HUES6 (cell line): Measurements from ENCODE around the gene CEP120.
"Not testable (repeated sequence)": the region's sequence is repeated elsewhere in the genome, so short reads cannot be mapped to it uniquely, and the experiment has no call there.

Experiments used
- H3K27ac ChIP-seq: 2 replicates; pipeline ENCODE4 v1.7.0; 2013; ENCODE audit warnings: low read depth, mild to moderate bottlenecking, low read length, inconsistent platforms
- H3K27me3 ChIP-seq: 2 replicates; pipeline ENCODE4 v1.6.1; 2013; ENCODE audit warnings: low read length; ENCODE audit not compliant: control insufficient read depth, insufficient read depth
- H3K36me3 ChIP-seq: 2 replicates; pipeline ENCODE4 v1.6.1; 2013; ENCODE audit warnings: low read length; ENCODE audit not compliant: control insufficient read depth, insufficient read depth
- H3K4me1 ChIP-seq: 2 replicates; pipeline ENCODE4 v1.6.1; 2013; ENCODE audit warnings: low read length; ENCODE audit not compliant: control insufficient read depth, insufficient read depth
- H3K4me3 ChIP-seq: 2 replicates; pipeline ENCODE4 v1.5.1; 2013; ENCODE audit warnings: low read depth, low read length
- H3K9ac ChIP-seq: one replicate; pipeline ENCODE4 v1.6.1; 2013; ENCODE audit warnings: mild to moderate bottlenecking, low read length
- H3K9me3 ChIP-seq: 2 replicates; pipeline ENCODE4 v1.6.1; 2013; ENCODE audit warnings: low read depth, low read length; ENCODE audit not compliant: control insufficient read depth, insufficient read depth

CEP120 gene

DNA sequence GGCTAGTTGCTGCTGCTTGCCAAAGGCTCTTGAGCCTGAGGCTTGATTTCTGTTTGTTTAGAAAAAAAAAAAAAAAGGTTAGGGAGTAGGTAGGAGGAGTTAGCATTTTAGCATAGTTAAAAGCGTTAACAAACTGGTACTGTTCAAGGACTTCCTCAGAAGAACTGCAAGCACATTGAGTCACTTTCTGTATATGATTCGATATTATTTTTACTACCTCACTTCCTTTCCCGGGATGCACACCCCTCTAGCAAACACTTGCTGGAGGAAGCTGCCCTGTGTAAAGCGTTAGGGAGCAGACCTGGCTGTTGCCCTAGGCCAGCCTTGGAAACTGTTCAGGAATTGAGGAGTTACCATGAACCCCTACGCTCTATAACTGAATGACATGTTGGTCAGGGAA is 15.7 kb upstream of the CEP120 start:
- no peak overlapping the region for H3K4me3 ChIP-seq
- H3K4me1 ChIP-seq, result peaks cover 11% of the 10 kb centered on the region
- no peaks in the 10 kb centered on the region for H3K9me3 ChIP-seq
- no peak overlapping the region for H3K9ac ChIP-seq
- no peak overlapping the region for H3K27ac ChIP-seq
- no peaks in the 10 kb centered on the region for H3K36me3 ChIP-seq
- no peaks in the 10 kb centered on the region for H3K27me3 ChIP-seq

DNA sequence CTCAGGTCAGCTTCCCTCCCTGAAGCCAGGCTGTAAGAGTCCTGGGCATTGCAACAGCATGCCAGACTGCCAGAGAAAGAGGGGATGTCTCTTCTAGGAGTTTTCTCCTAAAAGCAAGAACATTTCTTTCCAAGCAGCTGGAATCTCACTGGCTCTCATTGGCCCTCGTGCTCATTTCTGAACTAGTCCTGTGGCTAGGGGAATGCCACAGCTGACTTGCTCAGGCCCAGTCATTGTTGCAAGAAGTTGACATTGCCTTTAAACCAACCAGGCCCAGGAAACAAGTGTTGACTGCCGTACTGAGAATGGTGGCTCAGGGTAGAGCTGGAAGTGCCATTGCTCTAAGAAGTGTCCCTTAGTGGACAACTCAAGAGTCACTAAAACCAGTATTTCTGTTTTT is 15.0 kb upstream of the CEP120 start:
- Histone ChIP-seq H3K4me3 (no peak overlapping the region), H3K4me1 (peaks cover 11% of the 10 kb centered on the region), H3K36me3 (no peaks in the 10 kb centered on the region), H3K27me3 (no peaks in the 10 kb centered on the region), H3K9me3 (no peaks in the 10 kb centered on the region), H3K9ac (no peak overlapping the region), H3K27ac (no peak overlapping the region)

DNA sequence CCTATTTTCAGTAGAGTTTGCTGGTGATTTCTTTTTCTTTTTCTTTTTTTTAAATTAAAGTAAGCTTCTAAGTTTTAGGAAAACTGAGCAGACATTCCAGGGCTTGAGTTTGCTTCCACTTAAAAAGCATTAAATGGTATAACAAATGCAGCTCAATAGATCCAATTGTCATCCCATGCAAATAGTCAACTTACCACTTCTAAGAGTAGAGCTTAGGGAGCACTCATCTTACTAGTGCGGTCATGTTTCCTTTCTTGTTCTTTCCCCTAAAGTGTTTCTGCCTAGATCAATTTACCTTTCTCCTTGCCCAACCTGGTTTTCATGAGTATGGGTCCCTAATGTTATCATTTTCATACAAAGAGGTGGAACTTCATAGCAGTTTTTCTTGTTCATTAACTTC is 13.0 kb upstream of the CEP120 start:
- H3K4me1 ChIP-seq, result peaks cover 11% of the 10 kb centered on the region
- no peaks in the 10 kb centered on the region for H3K9me3 ChIP-seq
- H3K27me3 ChIP-seq, result no peaks in the 10 kb centered on the region
- no peak overlapping the region for H3K27ac ChIP-seq
- H3K9ac ChIP-seq, result no peak overlapping the region
- H3K4me3 ChIP-seq, result no peak overlapping the region
- no peaks in the 10 kb centered on the region for H3K36me3 ChIP-seq

DNA sequence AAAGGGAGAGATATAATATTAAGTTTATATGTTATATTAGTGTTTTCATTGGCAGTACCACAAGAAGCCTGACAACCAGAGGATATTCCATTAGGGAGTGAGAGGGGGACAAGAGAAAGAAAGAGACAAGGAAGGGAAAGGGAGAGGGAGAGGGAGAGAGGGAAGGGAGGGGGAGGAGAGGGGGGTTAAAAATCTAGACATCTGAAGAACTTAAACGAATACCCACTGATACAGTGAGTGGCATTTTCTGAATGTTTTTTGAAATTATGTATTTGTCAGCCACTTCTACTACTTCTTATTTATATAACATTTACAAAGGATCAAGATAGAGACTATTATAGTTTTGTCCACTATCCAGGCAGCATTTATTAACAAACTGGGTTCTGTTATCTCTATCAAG is 11.6 kb upstream of the CEP120 start:
- no peak overlapping the region for H3K27ac ChIP-seq

DNA sequence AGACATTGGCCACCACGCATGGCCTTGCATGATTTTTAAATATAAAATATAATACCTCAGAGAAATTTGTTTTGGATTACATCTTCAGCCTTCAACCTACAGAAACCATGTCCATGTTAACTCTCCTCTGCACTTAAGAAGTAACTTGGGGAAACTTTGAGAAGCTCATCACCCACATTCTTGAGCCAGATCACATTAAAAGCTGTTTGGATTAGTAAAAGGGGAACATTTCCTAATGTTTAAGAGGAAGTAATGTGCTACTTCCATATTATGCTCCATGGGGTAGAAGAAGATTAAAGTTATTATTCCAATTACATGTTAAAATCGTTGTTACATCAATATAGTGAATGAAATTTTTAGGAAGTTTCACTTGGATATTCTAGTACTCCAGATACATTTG is 10.4 kb upstream of the CEP120 start:
- no peak overlapping the region for H3K4me3 ChIP-seq
- H3K27ac ChIP-seq, result no peak overlapping the region
- no peaks in the 10 kb centered on the region for H3K36me3 ChIP-seq
- no peaks in the 10 kb centered on the region for H3K9me3 ChIP-seq
- peaks cover 5% of the 10 kb centered on the region; the same call in 1 of the 2 replicates for H3K4me1 ChIP-seq
- no peaks in the 10 kb centered on the region for H3K27me3 ChIP-seq
- no peak overlapping the region for H3K9ac ChIP-seq

More for the DNA sequence above, 11.6 kb upstream of the CEP120 start:
- no peak overlapping the region for H3K4me3 ChIP-seq
- H3K27me3 ChIP-seq, result no peaks in the 10 kb centered on the region
- H3K9ac ChIP-seq, result no peak overlapping the region
- no peaks in the 10 kb centered on the region for H3K9me3 ChIP-seq
- peaks cover 11% of the 10 kb centered on the region for H3K4me1 ChIP-seq
- no peaks in the 10 kb centered on the region for H3K36me3 ChIP-seq

DNA sequence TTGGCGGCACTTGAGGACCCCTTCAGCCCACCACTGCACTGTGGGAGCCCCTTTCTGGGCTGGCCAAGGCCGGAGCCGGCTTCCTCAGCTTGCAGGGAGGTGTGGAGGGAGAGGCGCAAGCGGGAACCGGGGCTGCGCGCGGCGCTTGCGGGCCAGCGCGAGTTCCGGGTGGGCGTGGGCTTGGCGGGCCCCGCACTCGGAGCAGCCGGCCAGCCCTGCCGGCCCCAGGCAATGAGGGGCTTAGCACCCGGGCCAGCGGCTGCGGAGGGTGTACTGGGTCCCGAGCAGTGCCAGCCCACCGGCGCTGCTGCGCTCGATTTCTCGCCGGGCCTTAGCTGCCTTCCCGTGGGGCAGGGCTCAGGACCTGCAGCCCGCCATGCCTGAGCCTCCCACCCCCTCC is 7.2 kb upstream of the CEP120 start:
- not testable (repeated sequence) for H3K4me3 ChIP-seq, H3K9me3 ChIP-seq, H3K36me3 ChIP-seq, H3K4me1 ChIP-seq, H3K27me3 ChIP-seq, H3K9ac ChIP-seq, H3K27ac ChIP-seq

DNA sequence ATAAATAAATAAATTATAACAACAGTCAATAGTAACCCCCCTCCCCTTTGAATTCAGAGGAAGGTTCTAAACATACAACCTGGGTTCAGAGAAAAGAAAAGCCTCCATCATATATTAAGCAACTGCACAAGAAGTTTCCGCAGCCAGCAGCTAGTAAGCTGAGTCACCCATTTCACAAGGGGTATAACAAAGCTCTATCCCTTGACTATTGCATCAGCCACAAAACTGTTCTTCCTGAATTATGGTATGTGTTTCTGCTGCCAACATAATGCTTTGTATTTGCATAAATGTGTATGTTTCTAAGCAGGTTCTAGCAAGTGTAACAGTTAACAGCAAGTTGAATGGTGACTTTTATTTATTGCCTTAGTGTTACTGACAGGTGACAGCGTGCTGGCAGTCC is 6.8 kb upstream of the CEP120 start:
- Histone ChIP-seq H3K4me1 (no peaks in the 10 kb centered on the region), H3K36me3 (no peaks in the 10 kb centered on the region), H3K9me3 (no peaks in the 10 kb centered on the region), H3K4me3 (no peak overlapping the region), H3K27ac (no peak overlapping the region), H3K9ac (no peak overlapping the region), H3K27me3 (no peaks in the 10 kb centered on the region)

DNA sequence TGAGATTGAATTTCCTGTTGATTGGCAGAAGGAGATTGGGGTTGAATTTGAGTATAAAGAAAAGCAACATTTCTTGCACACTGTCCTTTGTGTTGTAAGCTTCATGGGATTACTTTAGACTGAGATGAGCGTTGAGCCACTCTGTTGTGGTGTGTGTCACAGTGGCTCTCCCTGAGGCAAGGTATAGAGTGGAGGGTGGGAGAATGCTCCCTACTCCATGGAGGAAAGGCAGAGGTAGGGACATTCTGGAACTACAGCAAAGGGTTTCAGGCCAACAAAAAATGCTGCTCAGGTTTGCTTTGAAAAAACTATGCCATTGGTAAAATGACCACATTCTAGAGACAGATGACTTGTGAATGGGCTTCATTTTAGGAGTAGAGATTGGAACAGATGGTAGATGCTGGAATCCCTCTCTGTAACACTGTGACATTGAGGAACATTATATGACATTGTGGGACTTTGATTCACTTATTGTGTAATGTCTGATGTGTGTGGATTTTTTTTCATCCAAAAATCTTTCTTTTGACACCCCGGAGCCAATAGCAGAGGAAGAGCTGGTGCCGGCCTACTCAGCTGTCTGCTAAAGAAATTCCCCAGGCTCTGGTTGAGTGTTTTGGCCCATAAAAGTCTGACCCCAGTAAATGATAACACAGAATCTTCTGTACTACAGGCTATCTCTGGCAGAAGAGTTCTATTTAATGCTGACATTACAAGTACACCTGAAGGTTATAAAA is 6.2 kb upstream of the CEP120 start:
- Histone ChIP-seq H3K36me3 (no peaks in the 10 kb centered on the region), H3K27me3 (no peaks in the 10 kb centered on the region), H3K9ac (no peak overlapping the region), H3K27ac (no peak overlapping the region), H3K4me3 (no peak overlapping the region), H3K9me3 (no peaks in the 10 kb centered on the region), H3K4me1 (no peaks in the 10 kb centered on the region)

DNA sequence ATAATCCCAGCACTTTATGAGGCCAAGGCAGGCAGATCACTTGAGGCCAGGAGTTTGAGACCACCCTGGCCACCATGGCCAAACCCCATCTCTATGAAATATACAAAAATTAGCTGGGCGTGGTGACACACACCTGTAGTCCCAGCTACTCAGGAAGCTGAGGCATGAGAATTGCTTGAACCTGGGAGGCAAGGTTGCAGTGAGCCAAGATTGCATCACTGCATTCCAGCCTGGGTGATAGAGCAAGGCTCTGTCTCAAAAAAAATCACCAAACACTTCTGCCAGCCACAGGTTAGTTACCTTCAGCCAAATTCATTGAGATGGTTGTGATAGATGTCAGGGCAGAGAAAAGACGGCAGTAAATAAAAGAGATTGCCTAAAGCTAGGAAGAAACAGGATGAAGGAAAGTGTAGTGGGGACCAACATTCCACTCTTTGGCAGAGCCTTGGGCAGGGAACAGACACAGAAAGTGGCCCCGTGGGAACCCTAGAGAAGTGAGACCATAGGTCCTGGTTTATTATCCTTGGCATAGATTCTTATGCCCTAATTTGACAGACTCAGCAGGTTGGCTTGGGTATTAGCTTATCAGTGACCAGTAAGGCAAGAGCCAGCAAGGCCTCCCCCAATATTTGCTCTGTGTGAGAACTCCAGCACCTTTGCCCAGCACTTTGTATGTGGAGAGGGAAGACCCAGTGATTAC is 5.5 kb upstream of the CEP120 start:
- no peaks in the 10 kb centered on the region for H3K36me3 ChIP-seq
- H3K27me3 ChIP-seq, result no peaks in the 10 kb centered on the region
- H3K4me3 ChIP-seq, result no peak overlapping the region
- no peaks in the 10 kb centered on the region for H3K9me3 ChIP-seq
- no peak overlapping the region for H3K9ac ChIP-seq
- H3K27ac ChIP-seq, result no peak overlapping the region
- peaks cover 4% of the 10 kb centered on the region; the same call in 1 of the 2 replicates for H3K4me1 ChIP-seq

DNA sequence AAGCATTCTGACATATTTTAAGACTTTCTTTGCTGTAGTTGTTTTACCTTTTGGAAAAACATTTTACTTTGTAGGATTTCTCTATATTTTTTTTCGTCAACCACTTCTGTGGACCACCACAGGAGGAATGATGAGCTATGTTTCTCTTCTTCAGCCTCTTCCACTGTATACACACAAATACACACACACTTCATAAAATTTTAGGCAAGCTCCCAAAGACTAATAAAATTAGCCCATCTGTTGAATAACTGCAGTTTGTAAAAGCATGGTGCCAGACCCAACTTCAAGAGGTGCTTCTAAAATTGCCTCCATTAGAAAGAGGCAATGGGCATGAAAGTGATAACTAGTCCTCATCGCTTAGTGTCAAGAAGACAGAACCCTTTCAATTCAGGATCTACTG is 4.1 kb upstream of the CEP120 start:
- Histone ChIP-seq H3K4me3 (no peak overlapping the region), H3K9ac (no peak overlapping the region), H3K9me3 (no peaks in the 10 kb centered on the region), H3K36me3 (no peaks in the 10 kb centered on the region), H3K27ac (no peak overlapping the region), H3K27me3 (no peaks in the 10 kb centered on the region), H3K4me1 (peaks cover 4% of the 10 kb centered on the region)

DNA sequence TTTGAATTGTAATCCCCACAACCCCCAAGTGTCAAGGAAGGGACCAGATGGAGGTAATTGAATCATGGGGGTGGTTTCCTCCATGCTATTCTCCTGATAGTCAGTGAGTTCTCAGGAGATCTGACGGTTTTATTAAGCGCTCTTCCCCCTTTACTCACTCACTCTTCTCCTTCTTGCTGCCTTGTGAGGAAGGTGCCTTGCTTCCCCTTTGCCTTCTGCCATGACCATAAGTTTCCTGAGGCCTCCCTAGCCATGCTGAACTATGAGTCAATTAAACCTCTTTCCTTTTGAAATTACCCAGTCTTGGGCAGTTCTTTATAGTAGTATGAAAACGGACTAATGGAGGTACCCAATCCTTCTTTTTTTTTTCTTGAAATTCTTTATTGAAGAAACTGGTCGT is 2.2 kb upstream of the CEP120 start:
- peaks cover 10% of the 10 kb centered on the region for H3K4me1 ChIP-seq

More for the DNA sequence above, 2.2 kb upstream of the CEP120 start:
- no peak overlapping the region for H3K9ac ChIP-seq
- H3K36me3 ChIP-seq, result no peaks in the 10 kb centered on the region
- no peaks in the 10 kb centered on the region for H3K9me3 ChIP-seq
- H3K27ac ChIP-seq, result no peak overlapping the region
- H3K27me3 ChIP-seq, result no peaks in the 10 kb centered on the region
- H3K4me3 ChIP-seq, result no peak overlapping the region
